ENCODE data around the gene PRKAB1. TPM values are rescaled to one million over a fixed set of nuclear protein-coding genes. Genes with fewer than 3 reads are reported as not detected.

PRKAB1 gene
- total and polyA plus RNA-seq, 2 experiments from 2014 or later = 16.3 to 31.0 TPM

- H3K4me2 ChIP-seq = peak overlapping the region; percentile 99
- Mint-ChIP-seq H3K9me3 (no peaks in the 10 kb centered on the region), H3K4me1 (peaks cover 10% of the 10 kb centered on the region), H3K27ac (peak overlapping the region; percentile 93), H3K36me3 (ENCODE audit: low read depth) (peaks cover 41% of the 10 kb centered on the region), H3K4me3 (peak overlapping the region; percentile 97), H3K27me3 (ENCODE audit: insufficient read depth, low read depth, poor library complexity) (peaks cover 3% of the 10 kb centered on the region)
- peaks cover 37% of the 10 kb centered on the region for H3K79me2 ChIP-seq (replicated peaks; ENCODE audit: insufficient read depth)
- ATAC-seq (no peak), DNase-seq (ENCODE audit: low spot score) (no peak)
- TF ChIP-seq JUNB (IDR thresholded peaks at IDR 0.05; ENCODE audit: unreplicated experiment) = no peak
- no peak for TF ChIP-seq POLR2AphosphoS5 (IDR thresholded peaks at IDR 0.05; ENCODE audit: low read depth)
- no peak for TF ChIP-seq NANOG (IDR thresholded peaks at IDR 0.05; ENCODE audit: borderline replicate concordance)
- no peak for TF ChIP-seq EZH2phosphoT487 (IDR thresholded peaks at IDR 0.05; ENCODE audit: unreplicated experiment)
- no peak for TF ChIP-seq ETS1 (IDR thresholded peaks at IDR 0.05)
- no peak for TF ChIP-seq ZNF462 (CRISPR knock-in tag; IDR thresholded peaks at IDR 0.05)
- no peak for TF ChIP-seq STAT1 (IDR thresholded peaks at IDR 0.05; ENCODE audit: unreplicated experiment)
- TF ChIP-seq REST (IDR thresholded peaks at IDR 0.05; ENCODE audit: unreplicated experiment) = no peak
- no peak for TF ChIP-seq CREB1 (CRISPR knock-in tag; IDR thresholded peaks at IDR 0.05; ENCODE audit: low read depth)
- TF ChIP-seq ZNF114 (CRISPR knock-in tag; IDR thresholded peaks at IDR 0.05) = no peak
- TF ChIP-seq ZNF331 (CRISPR knock-in tag; IDR thresholded peaks at IDR 0.05; ENCODE audit: low read depth) = no peak
- TF ChIP-seq CTCF (conservative IDR thresholded peaks at IDR 0.05; ENCODE audit: low read depth in 2 of 2) = no peak
- TF ChIP-seq EZH2 (IDR thresholded peaks at IDR 0.05; ENCODE audit: low read depth, unreplicated experiment) = no peak
- H3K27ac ChIP-seq (ENCODE audit: low read depth) = peak overlapping the region; percentile 99
- H4K20me1 ChIP-seq (replicated peaks; ENCODE audit: insufficient read depth) = peaks cover 20% of the 10 kb centered on the region; the same call in 1 of the 2 replicates
- H2AFZ ChIP-seq = peak overlapping the region; percentile 98
- peaks cover 26% of the 10 kb centered on the region for H3K36me3 ChIP-seq (ENCODE audit: insufficient read depth)
- H3K27me3 ChIP-seq (ENCODE audit: insufficient read depth) = no peaks in the 10 kb centered on the region
- H3K4me3 ChIP-seq = peak overlapping the region; percentile 96
- no peaks in the 10 kb centered on the region for H3K9me2 ChIP-seq (ENCODE audit: insufficient read depth)
- peaks cover 5% of the 10 kb centered on the region for H3F3A ChIP-seq (replicated peaks; ENCODE audit: low read depth)
- no peaks in the 10 kb centered on the region; the same call in 1 of the 2 replicates for H3K4me1 ChIP-seq (ENCODE audit: insufficient read depth)
Observed at GRCh38 chr12:119668324-119668841, 450 bp downstream of the PRKAB1 start.

Measured in GM23338 (cell line).